Activated CD8-positive, alpha-beta memory T cell treated with anti-CD3 and anti-CD28 coated beads for 48 hours (primary cell): ENCODE data around the gene XPR1.

Source experiments
- DNase-seq, 3 experiments: peaks; one replicate each; pipeline ENCODE4 v3.0.0-alpha.2; 2020; ENCODE audit warnings: low read depth in 2 of 3, low spot score in 2 of 3

Gene XPR1

DNA sequence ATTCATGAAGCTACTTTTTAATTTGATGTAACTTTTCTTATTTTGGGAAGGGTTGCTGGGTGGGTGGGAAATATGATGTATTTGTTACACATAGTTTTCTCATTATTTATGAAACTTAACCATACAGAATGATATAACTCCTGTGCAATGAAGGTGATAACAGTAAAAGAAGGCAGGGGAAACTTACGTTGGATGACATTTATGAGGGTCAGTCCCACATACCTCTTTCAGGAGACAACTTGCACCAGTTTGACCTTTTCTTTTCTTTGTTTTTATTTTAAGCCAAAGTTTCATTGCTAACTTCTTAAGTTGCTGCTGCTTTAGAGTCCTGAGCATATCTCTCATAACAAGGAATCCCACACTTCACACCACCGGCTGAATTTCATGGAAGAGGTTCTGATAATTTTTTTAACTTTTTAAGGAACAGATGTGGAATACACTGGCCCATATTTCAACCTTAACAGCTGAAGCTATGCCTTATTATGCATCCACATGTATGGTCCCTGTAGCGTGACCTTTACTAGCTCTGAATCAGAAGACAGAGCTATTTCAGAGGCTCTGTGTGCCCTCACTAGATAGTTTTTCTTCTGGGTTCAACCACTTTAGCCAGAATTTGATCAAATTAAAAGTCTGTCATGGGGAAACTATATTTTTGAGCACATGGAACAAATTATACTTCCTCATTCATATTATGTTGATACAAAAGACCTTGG lies 252.9 kb downstream of the XPR1 start:
- DNase-seq = no peak

DNA sequence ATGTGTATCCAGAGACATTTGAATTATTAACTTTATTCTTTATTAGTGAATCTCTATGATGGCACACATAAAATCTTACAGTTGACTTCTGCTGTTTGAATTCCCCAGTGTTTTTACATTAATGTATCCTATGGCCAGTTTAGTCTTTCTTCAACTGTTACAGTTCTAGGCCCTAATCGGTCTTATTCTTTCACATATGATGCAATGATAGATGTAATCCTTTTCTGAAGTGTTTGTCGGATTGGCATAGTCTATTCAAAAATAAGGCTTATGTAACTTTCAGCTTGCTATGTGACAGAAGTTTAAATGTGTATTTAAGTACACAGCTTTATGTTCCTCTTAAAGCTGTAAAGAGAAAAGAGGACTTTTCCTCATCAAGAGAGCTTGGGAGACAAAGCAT lies 254.5 kb downstream of the XPR1 start:
- no peak for DNase-seq

DNA sequence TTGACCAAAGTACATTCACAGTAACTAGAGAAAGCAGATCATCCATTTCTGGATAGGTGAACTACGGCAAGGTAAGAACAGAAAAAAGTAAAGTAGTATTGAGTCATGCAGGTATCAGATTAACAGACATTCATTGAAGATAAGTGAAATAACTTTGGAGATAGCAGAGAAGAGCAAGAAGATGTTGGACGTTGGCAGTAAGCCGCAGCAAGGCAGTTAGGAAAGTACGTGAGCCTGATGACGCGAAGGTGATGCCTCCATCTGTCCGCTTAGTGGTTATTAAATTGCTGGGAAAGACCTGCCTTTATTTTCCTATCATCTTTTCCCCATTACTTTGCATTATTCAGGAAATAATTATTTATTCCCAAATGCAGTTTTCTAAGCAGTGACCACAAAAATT lies 256.0 kb downstream of the XPR1 start:
- no peak for DNase-seq

DNA sequence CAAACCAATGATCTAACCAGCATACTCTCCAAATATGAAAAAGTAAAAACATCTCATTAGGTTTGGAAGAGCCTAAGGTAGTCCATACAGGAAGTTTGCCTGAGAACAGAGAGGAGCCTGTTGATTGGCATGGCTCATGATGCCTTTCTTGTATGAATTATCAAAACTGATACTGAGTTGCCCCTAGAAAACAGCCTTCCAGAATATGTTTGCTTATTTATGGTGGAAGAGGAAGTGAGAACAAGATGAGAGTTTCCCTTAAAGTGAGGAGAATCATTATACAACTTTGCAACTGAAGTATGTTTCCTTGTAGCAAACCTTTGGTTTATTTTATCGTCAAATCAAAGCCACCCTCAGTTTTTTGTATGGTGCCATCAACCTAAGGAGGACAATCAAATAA lies 257.0 kb downstream of the XPR1 start:
- no peak for DNase-seq

DNA sequence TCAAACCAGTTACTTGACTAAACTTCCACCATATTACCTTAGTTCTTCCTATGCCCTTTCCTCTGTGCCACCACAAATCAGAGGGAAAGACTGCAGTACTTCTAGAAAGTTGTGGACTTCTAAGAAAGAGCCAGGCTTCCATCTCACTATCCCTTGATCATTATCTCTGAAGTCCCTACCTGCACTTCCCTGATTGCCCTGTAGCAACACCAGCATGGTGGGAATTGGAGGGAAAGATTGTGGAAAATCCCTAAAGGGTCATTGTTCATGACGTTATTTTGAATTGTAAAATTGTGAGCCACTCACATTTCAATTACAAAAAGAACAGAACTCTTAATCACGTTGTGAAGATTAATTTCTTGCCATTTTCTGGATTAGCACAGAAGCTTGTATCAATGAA lies 257.5 kb downstream of the XPR1 start:
- no peak for DNase-seq

DNA sequence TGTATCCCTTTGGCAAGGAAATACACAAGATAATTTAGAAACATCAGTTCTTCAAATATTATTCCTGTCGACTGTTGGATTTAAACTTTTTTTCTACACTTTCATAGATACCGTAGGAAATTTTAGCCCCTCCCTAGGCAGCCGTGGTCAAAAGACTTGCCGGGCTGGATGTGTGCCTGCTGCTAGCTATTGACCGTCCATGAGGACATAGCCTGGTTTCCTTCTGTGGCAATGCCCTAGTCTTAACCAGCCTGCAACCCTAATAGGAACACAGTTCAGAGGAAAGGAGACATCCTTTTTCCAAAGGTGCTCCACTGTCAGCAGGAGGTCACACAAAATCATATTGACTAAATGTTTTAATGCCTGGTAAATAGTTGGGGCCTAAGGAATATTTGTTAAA lies 260.4 kb downstream of the XPR1 start:
- no peak for DNase-seq

GRCh38 chr1:180892675-180893074 lies 260.9 kb downstream of the XPR1 start:
- no peak for DNase-seq

DNA sequence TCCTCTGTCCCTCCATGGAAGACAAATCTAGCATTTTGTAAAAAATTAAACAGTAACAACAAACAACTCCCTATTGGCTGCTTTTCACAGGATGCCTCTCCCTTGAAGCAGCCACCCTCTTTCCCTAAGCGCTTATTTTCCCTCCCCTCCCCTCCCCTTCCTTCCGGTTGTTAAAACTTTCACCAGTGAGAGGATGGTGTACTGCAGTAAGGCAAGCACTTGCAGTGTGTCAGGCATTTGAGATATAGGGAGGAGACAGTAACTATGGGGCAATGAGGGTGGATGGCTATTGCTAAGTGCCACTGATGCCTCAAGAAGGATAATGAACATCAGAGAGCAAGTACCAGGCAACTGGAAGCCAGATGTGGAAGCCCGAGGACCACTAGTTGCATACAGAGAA lies 261.8 kb downstream of the XPR1 start:
- DNase-seq = no peak

DNA sequence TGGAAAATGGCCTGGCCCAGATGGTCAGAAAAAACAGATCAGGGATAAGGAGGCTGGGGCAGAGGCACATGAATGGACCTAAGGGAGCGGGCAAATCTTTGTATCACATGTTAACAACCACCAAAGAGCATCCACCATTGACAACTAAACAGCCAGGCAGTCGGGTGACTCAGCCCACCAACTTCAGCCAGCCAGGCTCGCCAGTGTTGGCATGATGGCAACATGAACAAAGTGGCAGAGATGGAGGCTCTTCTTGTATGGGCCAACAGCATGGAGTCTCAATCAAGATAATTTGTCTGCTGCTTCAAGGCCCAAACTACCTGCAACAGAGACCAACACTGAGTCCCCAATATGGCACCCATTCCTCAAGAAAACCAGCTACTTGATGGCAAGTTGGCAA lies 264.3 kb downstream of the XPR1 start:
- no peak for DNase-seq

GRCh38 chr1:180898441-180899219 lies 266.8 kb downstream of the XPR1 start:
- DNase-seq = no peak

DNA sequence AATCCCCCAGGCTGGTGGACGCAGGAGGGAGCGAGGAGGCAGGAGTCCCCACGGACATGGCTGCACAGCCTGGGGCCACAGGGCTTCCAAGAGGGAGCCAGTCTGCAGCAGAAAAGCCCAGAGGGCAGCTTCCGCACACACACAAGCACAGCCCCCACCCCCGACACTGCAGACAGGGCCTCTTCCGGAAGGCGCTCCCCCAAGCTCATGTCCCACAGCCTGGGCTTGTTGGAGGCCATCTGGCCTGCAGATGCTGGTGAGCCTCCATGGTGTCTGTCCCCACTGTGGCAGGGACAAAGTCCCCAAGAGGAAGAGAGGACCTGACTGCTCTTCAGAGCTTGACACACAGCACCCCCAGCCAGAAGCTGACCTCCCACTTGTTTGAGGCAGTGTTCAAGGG lies 267.4 kb downstream of the XPR1 start:
- no peak for DNase-seq

DNA sequence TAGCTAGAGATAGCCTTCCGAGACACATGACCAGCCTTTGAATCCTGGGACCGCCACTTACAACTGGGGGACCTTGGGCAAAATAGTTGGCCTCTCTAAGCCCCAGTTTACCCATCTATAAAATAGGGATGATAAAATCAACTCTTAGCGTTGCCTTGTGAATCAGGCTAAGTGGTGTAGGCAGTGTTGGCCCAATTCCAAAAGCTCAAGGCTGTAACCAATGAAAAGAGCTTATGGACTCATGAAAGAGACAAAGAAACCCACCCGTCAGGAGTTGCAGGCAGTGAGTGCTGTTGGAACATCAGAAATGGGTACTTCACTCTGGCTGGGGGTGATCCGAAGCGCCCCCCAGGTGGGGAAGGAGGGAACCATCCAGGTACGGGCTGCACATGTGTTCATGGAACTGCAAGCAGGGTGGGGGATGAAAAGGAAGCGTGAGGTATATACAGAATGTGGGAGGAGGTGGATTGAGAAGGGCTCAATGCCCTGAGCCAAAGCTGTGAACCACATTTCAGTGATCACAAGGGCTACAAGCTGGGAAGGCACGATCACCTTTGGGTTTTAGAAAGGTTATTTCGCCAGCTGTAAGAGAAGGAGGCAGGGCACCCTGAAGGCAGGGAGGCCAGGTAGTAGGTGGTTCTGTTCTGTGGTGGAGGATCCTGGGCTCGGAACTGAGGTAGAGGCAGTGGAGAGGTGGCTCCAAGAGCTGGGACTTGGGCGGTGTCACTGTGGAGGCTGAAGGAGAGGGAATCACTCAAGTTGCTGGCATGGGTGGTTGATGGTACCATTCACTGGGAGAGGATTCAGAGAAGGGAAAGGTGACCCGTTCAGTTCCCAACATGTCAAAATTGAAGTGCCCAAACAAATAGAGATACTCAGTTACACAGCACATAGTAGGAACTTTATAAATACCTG lies 269.5 kb downstream of the XPR1 start:
- DNase-seq = no peak

- no peak for DNase-seq
Observed at GRCh38 chr1:180902541-180902940, 270.7 kb downstream of the XPR1 start.

DNA sequence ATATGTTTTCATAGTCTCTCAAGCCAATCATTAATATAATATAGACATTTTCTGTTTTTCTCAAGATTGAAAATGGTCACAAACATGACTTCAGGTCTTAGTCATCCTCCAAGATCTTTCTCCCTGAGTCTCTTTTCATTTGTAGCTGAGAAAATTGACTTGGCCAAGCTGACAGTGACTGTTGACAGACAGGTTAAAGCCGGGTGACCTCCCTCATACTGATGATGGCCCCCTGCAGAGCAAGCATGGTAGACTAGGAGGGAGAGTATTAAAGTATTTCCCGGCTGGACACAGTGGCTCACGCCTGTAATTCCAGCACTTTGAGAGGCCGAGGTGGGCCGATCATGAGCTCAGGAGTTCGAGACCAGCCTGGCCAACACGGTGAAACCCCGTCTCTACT lies 274.1 kb downstream of the XPR1 start:
- no peak for DNase-seq

GRCh38 chr1:180906511-180906910 lies 274.7 kb downstream of the XPR1 start:
- no peak for DNase-seq

DNA sequence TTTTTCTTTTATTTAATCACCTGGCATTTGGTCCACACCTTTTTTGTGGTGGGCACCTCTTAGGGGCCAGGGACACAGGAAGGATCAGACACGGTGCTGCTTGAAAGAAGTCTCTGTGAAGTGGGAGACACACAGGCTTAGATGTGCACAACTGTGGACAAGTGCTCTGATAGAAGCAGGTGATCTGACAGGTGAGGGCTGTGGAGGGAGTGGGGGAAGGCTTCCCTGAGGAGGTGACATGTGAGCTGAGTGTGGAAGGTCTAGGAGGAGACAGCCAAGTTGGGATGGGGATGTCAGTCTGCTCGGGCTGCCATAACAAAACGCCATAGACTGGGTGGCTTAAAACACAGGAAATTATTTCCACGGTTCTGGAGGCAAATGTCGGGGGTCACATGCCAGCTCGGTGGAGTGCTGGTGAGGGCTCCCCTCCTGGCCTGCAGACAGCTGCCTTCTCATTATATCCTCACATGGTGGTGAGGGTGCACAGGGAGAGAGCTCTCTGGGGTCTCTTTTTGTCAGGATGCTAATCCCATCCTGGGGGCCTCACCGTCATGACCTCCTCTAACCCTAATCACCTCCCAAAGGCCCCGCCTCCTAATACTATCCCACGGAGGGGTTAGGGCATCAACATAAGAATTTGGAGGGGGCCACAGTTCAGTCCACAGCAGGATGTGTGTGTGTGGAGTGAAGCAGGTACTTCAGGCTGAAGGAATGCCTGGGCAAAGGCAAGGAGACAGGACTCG lies 275.7 kb downstream of the XPR1 start:
- DNase-seq = no peak

- DNase-seq = no peak
Observed at GRCh38 chr1:180908074-180908765, 276.4 kb downstream of the XPR1 start.

GRCh38 chr1:180909005-180909414 lies 277.2 kb downstream of the XPR1 start:
- no peak for DNase-seq

DNA sequence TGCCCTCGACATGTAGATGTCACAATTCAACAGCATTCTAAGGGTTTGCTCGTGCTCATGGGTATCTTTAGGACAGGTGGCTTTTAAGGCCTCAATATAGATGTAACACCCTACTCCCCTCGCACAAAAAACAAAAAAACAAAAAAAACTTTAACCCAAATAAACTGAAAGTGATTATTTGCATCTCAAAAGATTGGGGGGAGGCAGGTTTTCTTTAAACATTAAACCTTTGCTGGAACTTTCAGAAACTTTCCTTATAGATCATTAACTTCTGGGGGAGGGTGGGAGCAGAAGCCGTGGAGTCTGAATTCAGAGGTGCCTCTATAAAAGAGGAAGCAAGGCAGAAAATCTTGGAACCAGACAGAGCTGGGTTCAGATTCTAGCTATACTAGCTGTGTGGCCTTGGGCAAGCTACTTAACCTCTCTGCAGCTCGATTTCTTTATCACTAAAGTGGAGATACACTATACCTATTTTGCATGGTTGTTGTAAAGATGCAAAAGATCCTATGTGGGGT lies 277.7 kb downstream of the XPR1 start:
- no peak for DNase-seq

GRCh38 chr1:180911640-180912191 lies 279.9 kb downstream of the XPR1 start:
- no peak for DNase-seq
